ENCODE measurements around the gene MROH2B. TPM values are rescaled to one million over a fixed set of nuclear protein-coding genes. Genes with fewer than 3 reads are reported as not detected.

Gene MROH2B
- total RNA-seq, 1 donor from 2014 or later = not detected

DNA sequence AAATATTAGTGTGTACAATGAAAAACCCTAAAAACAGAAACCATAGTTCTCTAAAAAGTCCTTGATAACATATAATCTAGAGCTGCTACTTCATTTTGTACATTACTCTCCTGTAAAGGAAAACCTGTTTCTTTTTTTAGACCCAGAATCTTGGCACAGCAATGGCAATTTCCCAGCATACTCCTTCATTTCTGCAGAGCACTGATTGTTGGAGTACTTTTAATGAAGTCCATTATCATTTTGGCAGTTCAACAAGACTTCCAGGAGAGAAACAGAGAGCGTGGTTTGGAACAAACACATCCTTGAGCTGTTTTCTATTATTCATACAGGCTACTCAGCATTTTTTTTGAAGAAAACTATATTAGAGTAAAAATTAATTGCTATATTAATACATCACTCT lies 22.7 kb upstream of the MROH2B start:
- no peaks in the 10 kb centered on the region for H3K27me3 ChIP-seq
- DNase-seq (no peak), ATAC-seq (no peak)
- no peak overlapping the region for H3K27ac ChIP-seq
- no peaks in the 10 kb centered on the region for H3K36me3 ChIP-seq
- H3K9me3 ChIP-seq = no peaks in the 10 kb centered on the region
- no peaks in the 10 kb centered on the region for H3K4me1 ChIP-seq
- intact Hi-C loops (cut with DNase I) = no loop called here
- no peak for TF ChIP-seq CTCF (IDR thresholded peaks at IDR 0.05)
- H3K4me3 ChIP-seq = no peak overlapping the region

GRCh38 chr5:41087461-41087860 lies 16.3 kb upstream of the MROH2B start:
- Histone ChIP-seq H3K4me1 (no peaks in the 10 kb centered on the region), H3K27ac (no peak overlapping the region), H3K4me3 (no peak overlapping the region), H3K27me3 (no peaks in the 10 kb centered on the region), H3K9me3 (no peaks in the 10 kb centered on the region), H3K36me3 (no peaks in the 10 kb centered on the region)
- TF ChIP-seq CTCF (IDR thresholded peaks at IDR 0.05) = no peak
- intact Hi-C loops (cut with DNase I) = no loop called here
- DNase-seq (no peak), ATAC-seq (no peak)

GRCh38 chr5:41083306-41083705 lies 12.2 kb upstream of the MROH2B start:
- Histone ChIP-seq H3K4me3 (no peak overlapping the region), H3K27me3 (no peaks in the 10 kb centered on the region), H3K36me3 (no peaks in the 10 kb centered on the region), H3K27ac (no peak overlapping the region), H3K4me1 (no peaks in the 10 kb centered on the region), H3K9me3 (no peaks in the 10 kb centered on the region)
- DNase-seq = no peak
- TF ChIP-seq CTCF (IDR thresholded peaks at IDR 0.05) = no peak
- ATAC-seq = no peak
- intact Hi-C loops (cut with DNase I) = no loop called here

GRCh38 chr5:41071975-41072374 lies 833 bp upstream of the MROH2B start:
- TF ChIP-seq CTCF (IDR thresholded peaks at IDR 0.05) = no peak
- DNase-seq = no peak
- intact Hi-C loops (cut with DNase I) = no loop called here

GRCh38 chr5:41067714-41068568 lies 3.2 kb downstream of the MROH2B start:
- TF ChIP-seq CTCF (IDR thresholded peaks at IDR 0.05) = no peak
- no peaks in the 10 kb centered on the region for H3K27me3 ChIP-seq
- intact Hi-C loops (cut with DNase I) = no loop called here
- no peaks in the 10 kb centered on the region for H3K9me3 ChIP-seq
- no peak for DNase-seq
- no peaks in the 10 kb centered on the region for H3K36me3 ChIP-seq
- no peaks in the 10 kb centered on the region for H3K4me1 ChIP-seq
- H3K4me3 ChIP-seq = no peak overlapping the region
- no peak for ATAC-seq
- no peak overlapping the region for H3K27ac ChIP-seq

More at GRCh38 chr5:41071975-41072374, 833 bp upstream of the MROH2B start:
- Histone ChIP-seq H3K4me1 (no peaks in the 10 kb centered on the region), H3K36me3 (no peaks in the 10 kb centered on the region), H3K27me3 (no peaks in the 10 kb centered on the region), H3K4me3 (no peak overlapping the region), H3K9me3 (no peaks in the 10 kb centered on the region), H3K27ac (no peak overlapping the region)
- ATAC-seq = no peak

Data from upper lobe of right lung (tissue), 1 donor.